A549 treated with GW870086 at 1 μM for 4 hours (cell line): ENCODE results near the gene MAML2. TPM values are rescaled to one million over a fixed set of nuclear protein-coding genes. Genes with fewer than 3 reads are reported as not detected.

Experiments
- total RNA-seq: library from RNA; stranded (reverse); fragments of 200-300 nt; extraction: Qiagen RNA extraction; gene quantifications from 5 replicates; pipeline ENCODE4 v1.2.3, GENCODE V29; 2022; ENCODE audit warnings: low read depth

MAML2 gene
- total RNA-seq, result 2.6 to 4.3 TPM (median 4.0 TPM) in 5 replicates

GRCh38 chr11:96342961-96343711, at the start of gene MAML2:
MAML2 (minus strand) TSS chr11:96343195; CDS start chr11:96341895, 1,300 bp downstream.

GRCh38 chr11:96389720-96390487, 46.9 kb upstream of the MAML2 start, which contains the start of the genes CCDC82 and JRKL:
CCDC82 (minus strand) TSS chr11:96389912; CDS start chr11:96384747, 5,165 bp downstream.
JRKL (plus strand) TSS chr11:96390013; CDS start chr11:96390650, 637 bp downstream.

Other genes starting within 250 kb of the MAML2 start
- gene CCDC82, start 46.7 kb upstream of the MAML2 start, total RNA-seq, result 17.2 to 21.2 TPM (median 19.0 TPM) in 5 replicates
- gene JRKL, start 46.8 kb upstream of the MAML2 start, total RNA-seq, result 4.2 to 6.9 TPM (median 6.4 TPM) in 5 replicates